Ishikawa (cell line): ENCODE data around the gene LIMA1.

Source experiments
- CEBPB ChIP-seq: IDR thresholded peaks from 2 replicates; pipeline ENCODE4 v1.6.1; 2012
- CREB1 ChIP-seq: IDR thresholded peaks from 2 replicates; pipeline ENCODE4 v1.6.1; 2012; ENCODE audit warnings: low read depth
- EP300 ChIP-seq: IDR thresholded peaks from 2 replicates; pipeline ENCODE4 v1.6.1; 2012; ENCODE audit warnings: borderline replicate concordance
- MAX ChIP-seq: IDR thresholded peaks from 2 replicates; pipeline ENCODE4 v1.6.1; 2012
- RAD21 ChIP-seq: IDR thresholded peaks from 2 replicates; pipeline ENCODE4 v1.6.1; 2012; ENCODE audit warnings: low read depth
- REST ChIP-seq: IDR thresholded peaks from 2 replicates; pipeline ENCODE4 v1.6.1; 2012; ENCODE audit warnings: low read depth, mild to moderate bottlenecking
- TAF1 ChIP-seq: IDR thresholded peaks from 2 replicates; pipeline ENCODE4 v1.6.1; 2012; ENCODE audit warnings: low read depth, mild to moderate bottlenecking
- TCF12 ChIP-seq: IDR thresholded peaks from 2 replicates; pipeline ENCODE4 v1.6.1; 2012; ENCODE audit warnings: low read depth
- TEAD4 ChIP-seq: IDR thresholded peaks from 2 replicates; pipeline ENCODE4 v1.6.1; 2012
- YY1 ChIP-seq: IDR thresholded peaks from 2 replicates; pipeline ENCODE4 v1.6.1; 2012; ENCODE audit warnings: low read depth

GRCh38 chr12:50258167-50258551, 25.2 kb downstream of the LIMA1 start:
- TF ChIP-seq TEAD4 (no peak), EP300 (no peak), RAD21 (no peak), REST (no peak), TAF1 (no peak), CEBPB (no peak), YY1 (no peak), TCF12 (no peak), CREB1 (no peak), MAX (no peak)
